ENCODE measurements around the gene TAF4B.
"Not testable (repeated sequence)": the region's sequence is repeated elsewhere in the genome, so short reads cannot be mapped to it uniquely, and the experiment has no call there.

Gene TAF4B

DNA sequence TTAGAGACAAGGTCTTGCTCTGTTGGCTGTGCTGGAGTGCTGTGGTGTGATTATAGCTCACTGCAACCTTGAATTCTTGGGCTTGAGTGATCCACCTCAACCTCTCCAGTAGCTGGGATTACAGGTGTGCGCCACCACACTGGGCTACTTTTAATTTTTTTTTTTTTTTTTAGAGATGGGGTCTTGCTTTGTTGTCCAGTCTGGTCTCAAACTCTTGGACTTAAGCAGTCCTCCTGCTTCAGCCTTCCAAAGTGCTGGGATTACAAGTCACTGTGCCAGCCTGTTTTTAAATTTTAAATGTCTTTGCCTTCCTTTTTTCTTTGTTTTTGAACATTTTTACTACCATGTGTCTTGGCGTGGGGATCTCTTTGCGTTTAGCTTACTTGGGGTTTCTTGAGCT lies 32.5 kb downstream of the TAF4B start:
- no peak overlapping the region for H3K4me2 ChIP-seq (ENCODE audit: low read length)
- TF ChIP-seq EZH2 (IDR thresholded peaks at IDR 0.05; ENCODE audit: borderline replicate concordance, low read length): no peak
- TF ChIP-seq, protein P1, sequence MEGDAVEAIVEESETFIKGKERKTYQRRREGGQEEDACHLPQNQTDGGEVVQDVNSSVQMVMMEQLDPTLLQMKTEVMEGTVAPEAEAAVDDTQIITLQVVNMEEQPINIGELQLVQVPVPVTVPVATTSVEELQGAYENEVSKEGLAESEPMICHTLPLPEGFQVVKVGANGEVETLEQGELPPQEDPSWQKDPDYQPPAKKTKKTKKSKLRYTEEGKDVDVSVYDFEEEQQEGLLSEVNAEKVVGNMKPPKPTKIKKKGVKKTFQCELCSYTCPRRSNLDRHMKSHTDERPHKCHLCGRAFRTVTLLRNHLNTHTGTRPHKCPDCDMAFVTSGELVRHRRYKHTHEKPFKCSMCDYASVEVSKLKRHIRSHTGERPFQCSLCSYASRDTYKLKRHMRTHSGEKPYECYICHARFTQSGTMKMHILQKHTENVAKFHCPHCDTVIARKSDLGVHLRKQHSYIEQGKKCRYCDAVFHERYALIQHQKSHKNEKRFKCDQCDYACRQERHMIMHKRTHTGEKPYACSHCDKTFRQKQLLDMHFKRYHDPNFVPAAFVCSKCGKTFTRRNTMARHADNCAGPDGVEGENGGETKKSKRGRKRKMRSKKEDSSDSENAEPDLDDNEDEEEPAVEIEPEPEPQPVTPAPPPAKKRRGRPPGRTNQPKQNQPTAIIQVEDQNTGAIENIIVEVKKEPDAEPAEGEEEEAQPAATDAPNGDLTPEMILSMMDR (IDR thresholded peaks at IDR 0.05; ENCODE audit: low read length): no peak

DNA sequence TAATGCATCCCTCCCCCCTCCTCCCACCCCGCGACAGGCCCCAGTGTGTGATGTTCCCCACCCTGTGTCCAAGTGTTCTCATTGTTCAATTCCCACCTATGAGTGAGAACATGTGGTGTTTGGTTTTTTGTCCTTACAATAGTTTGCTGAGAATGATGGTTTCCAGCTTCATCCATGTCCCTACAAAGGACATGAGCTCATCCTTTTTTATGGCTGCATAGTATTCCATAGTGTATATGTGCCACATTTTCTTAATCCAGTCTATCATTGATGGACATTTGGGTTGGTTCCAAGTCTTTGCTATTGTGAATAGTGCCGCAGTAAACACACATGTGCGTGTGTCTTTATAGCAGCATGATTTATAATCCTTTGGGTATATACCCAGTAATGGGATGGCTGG lies 33.2 kb downstream of the TAF4B start:
- not testable (repeated sequence) for H3K9me3 ChIP-seq (ENCODE audit: low read length); H3K27ac ChIP-seq (ENCODE audit: low read depth, low read length, poor library complexity, severe bottlenecking)
- H3K79me2 ChIP-seq (ENCODE audit: insufficient read depth, low read length): peaks cover 67% of the 10 kb centered on the region

More for the DNA sequence above, 32.5 kb downstream of the TAF4B start:
- Histone ChIP-seq H3K9me2 (ENCODE audit: low read depth, low read length) (no peaks in the 10 kb centered on the region), H3F3A (ENCODE audit: insufficient read depth, low read length) (no peaks in the 10 kb centered on the region), H3K36me3 (ENCODE audit: insufficient read depth, low read length) (no peaks in the 10 kb centered on the region; the same call in 1 of the 2 replicates), H3K4me1 (ENCODE audit: insufficient read depth, low read length, severe bottlenecking) (peaks cover 54% of the 10 kb centered on the region), H3K9me3 (ENCODE audit: low read length) (no peaks in the 10 kb centered on the region; the same call in 1 of the 2 replicates), H3K27ac (ENCODE audit: low read depth, low read length, poor library complexity, severe bottlenecking) (no peak overlapping the region), H4K20me1 (ENCODE audit: insufficient read depth, low read length) (no peaks in the 10 kb centered on the region), H2AFZ (ENCODE audit: low read length) (no peak overlapping the region), H3K79me2 (ENCODE audit: insufficient read depth, low read length) (peaks cover 67% of the 10 kb centered on the region), H3K27me3 (ENCODE audit: insufficient read depth, low read length) (no peaks in the 10 kb centered on the region), H3K4me3 (ENCODE audit: low read depth, low read length, poor library complexity, severe bottlenecking) (no peak overlapping the region), H3K9ac (ENCODE audit: low read length) (no peak overlapping the region)

GRCh38 chr18:26262156-26262555 lies 35.9 kb downstream of the TAF4B start:
- Histone ChIP-seq H3K27me3 (ENCODE audit: insufficient read depth, low read length) (no peaks in the 10 kb centered on the region), H3K36me3 (ENCODE audit: insufficient read depth, low read length) (peaks cover 9% of the 10 kb centered on the region), H3K27ac (ENCODE audit: low read depth, low read length, poor library complexity, severe bottlenecking) (no peak overlapping the region), H2AFZ (ENCODE audit: low read length) (no peak overlapping the region), H4K20me1 (ENCODE audit: insufficient read depth, low read length) (no peaks in the 10 kb centered on the region), H3K9me3 (ENCODE audit: low read length) (no peaks in the 10 kb centered on the region; the same call in 1 of the 2 replicates), H3F3A (ENCODE audit: insufficient read depth, low read length) (no peaks in the 10 kb centered on the region), H3K79me2 (ENCODE audit: insufficient read depth, low read length) (peaks cover 59% of the 10 kb centered on the region), H3K4me2 (ENCODE audit: low read length) (no peak overlapping the region), H3K9ac (ENCODE audit: low read length) (no peak overlapping the region), H3K4me3 (ENCODE audit: low read depth, low read length, poor library complexity, severe bottlenecking) (no peak overlapping the region), H3K9me2 (ENCODE audit: low read depth, low read length) (no peaks in the 10 kb centered on the region), H3K4me1 (ENCODE audit: insufficient read depth, low read length, severe bottlenecking) (peaks cover 20% of the 10 kb centered on the region)
- TF ChIP-seq, protein P1 (IDR thresholded peaks at IDR 0.05; ENCODE audit: low read length): no peak

More for the DNA sequence above, 33.2 kb downstream of the TAF4B start:
- H4K20me1 ChIP-seq (ENCODE audit: insufficient read depth, low read length); H3K36me3 ChIP-seq (ENCODE audit: insufficient read depth, low read length); H3K4me2 ChIP-seq (ENCODE audit: low read length); H3K9ac ChIP-seq (ENCODE audit: low read length); H3K4me3 ChIP-seq (ENCODE audit: low read depth, low read length, poor library complexity, severe bottlenecking); H3K9me2 ChIP-seq (ENCODE audit: low read depth, low read length); H3K27me3 ChIP-seq (ENCODE audit: insufficient read depth, low read length); H2AFZ ChIP-seq (ENCODE audit: low read length); H3F3A ChIP-seq (ENCODE audit: insufficient read depth, low read length): not testable (repeated sequence)
- peaks cover 48% of the 10 kb centered on the region for H3K4me1 ChIP-seq (ENCODE audit: insufficient read depth, low read length, severe bottlenecking)

DNA sequence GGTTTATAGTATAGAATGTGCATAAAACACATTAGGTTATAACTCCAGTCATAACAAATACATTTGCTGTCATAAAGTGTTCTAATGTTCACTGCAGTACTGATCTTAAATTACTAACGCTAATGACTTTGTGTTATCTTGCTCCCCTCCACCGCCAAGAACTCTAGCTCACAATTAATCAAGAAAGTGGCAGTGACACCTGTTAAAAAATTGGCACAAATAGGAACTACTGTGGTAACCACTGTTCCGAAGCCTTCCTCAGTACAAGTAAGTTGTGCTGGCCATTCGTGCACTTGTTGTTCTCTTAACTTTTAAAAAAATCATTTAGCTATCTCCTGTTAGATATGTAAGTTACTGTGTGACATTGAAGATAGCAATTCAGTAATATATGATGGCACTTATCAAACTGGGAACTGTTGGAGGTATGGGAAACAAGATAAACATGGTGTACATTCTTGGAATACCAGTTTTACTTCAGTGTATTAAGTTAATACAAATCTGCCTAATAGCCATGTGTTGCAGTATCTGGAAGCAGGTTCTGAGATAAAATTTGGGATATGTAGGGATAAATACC lies 41.2 kb downstream of the TAF4B start:
- Histone ChIP-seq H3K9me2 (ENCODE audit: low read depth, low read length) (no peaks in the 10 kb centered on the region), H3K36me3 (ENCODE audit: insufficient read depth, low read length) (peaks cover 53% of the 10 kb centered on the region), H3K4me1 (ENCODE audit: insufficient read depth, low read length, severe bottlenecking) (peaks cover 7% of the 10 kb centered on the region), H3K27ac (ENCODE audit: low read depth, low read length, poor library complexity, severe bottlenecking) (no peak overlapping the region), H3K9me3 (ENCODE audit: low read length) (no peaks in the 10 kb centered on the region), H3K27me3 (ENCODE audit: insufficient read depth, low read length) (no peaks in the 10 kb centered on the region), H3K79me2 (ENCODE audit: insufficient read depth, low read length) (peaks cover 26% of the 10 kb centered on the region), H3F3A (ENCODE audit: insufficient read depth, low read length) (no peaks in the 10 kb centered on the region), H2AFZ (ENCODE audit: low read length) (no peak overlapping the region), H4K20me1 (ENCODE audit: insufficient read depth, low read length) (no peaks in the 10 kb centered on the region), H3K9ac (ENCODE audit: low read length) (no peak overlapping the region), H3K4me2 (ENCODE audit: low read length) (no peak overlapping the region), H3K4me3 (ENCODE audit: low read depth, low read length, poor library complexity, severe bottlenecking) (no peak overlapping the region)
- TF ChIP-seq, protein P1 (IDR thresholded peaks at IDR 0.05; ENCODE audit: low read length): no peak
- no peak for TF ChIP-seq EZH2 (IDR thresholded peaks at IDR 0.05; ENCODE audit: borderline replicate concordance, low read length)

All from OCI-LY1 (cell line).